ENCODE data around the gene CADPS. TPM values are rescaled to one million over a fixed set of nuclear protein-coding genes. Genes with fewer than 3 reads are reported as not detected.

The CADPS gene
- polyA plus RNA-seq, 2 of the 4 experiments (the other 2 are of a cell fraction): not detected

DNA sequence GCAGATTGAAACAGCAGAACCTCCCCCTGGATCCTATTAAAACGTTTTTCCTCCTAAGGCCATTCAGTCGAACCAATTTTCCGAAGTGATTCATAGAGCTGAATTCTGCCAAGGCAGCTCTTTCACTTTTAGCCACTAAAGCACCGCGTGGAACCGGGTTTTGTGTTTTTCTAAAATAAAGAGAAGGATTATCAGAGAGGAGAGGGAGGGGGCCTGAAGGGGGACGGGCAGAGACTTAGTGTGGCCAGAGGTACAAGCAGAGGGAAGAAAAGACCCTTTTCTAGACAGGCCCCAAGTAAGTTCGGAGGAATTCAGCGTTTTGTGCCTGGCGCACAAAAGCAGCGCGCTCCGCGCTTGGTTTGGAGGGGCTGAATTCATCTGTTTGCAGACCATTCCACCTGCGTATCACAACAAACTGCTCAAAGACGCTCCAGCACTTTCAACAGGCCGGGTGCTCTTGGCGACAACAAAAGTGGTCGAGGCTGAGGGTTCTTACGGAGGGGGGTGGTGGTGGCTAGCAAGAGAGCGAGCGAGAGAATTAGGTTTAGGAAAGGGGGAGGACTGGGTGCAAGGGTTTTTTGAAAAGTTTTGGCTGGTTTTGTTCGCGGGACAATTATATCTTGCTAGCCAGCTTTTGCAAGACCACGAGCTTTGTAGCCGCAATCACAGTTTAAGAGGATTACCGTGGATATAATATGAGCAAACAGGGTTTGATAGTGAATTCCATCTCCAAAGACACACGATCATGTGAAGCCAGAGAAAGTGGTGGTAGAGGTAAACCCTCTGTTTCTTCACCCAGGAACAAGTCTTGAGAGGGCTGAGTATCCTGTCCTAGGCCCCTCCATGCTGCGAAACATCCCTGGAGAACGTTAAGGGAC lies 500.6 kb downstream of the CADPS start:
- DNase-seq (ENCODE audit: low read depth in 1 of 2, low spot score in 1 of 2) (no peak), ATAC-seq (no peak), FAIRE-seq (no peak)
- 57% methylated on average over 29 of the region's 30 CpGs for WGBS (ENCODE audit: missing lambda C conversion rate)
- no peak overlapping the region for H3K4me3 ChIP-seq
- POLR2A ChIA-PET: no interaction called here
- no peaks in the 10 kb centered on the region for H3K4me1 ChIP-seq
- CTCF ChIA-PET: no interaction called here
- no peak overlapping the region for H3K4me2 ChIP-seq
- TF ChIP-seq KDM5A (IDR thresholded peaks at IDR 0.05): no peak
- no peaks in the 10 kb centered on the region for H3K9me3 ChIP-seq
- H3K27ac ChIP-seq: no peak overlapping the region

DNA sequence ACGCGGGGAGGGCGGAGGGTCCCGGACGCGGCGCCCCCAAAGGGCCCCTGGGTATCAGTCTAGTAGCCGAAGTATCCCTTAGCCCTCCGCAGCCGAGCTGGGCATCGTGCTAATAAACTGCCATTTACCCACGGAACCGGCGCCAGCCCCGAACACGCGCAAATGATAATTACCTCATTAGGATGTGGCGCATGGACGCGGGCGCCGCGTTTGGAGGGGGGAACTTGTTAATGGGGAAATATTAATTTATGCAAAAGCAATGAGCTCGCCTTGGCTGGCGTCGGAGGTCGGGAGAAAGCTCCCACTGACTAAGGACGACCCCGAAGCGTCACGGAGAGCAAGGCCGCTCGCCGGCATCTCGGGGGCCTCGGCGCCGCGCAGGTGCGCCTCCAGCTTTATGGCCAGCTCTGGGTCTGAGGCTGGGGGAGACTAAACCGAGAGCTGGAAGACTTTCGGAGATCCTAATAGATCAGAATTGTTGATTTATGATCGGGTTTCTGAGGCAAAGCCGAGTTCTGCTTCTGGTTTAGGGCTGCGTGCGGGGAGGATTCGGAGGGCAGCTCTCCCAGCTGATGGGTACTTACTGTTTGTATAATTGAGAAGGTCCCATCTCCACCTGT lies 501.4 kb downstream of the CADPS start:
- H3K4me3 ChIP-seq: no peak overlapping the region
- TF ChIP-seq CBX2 (IDR thresholded peaks at IDR 0.05; ENCODE audit: borderline replicate concordance, low read depth) (no peak), FOSB (CRISPR knock-in tag; IDR thresholded peaks at IDR 0.05) (no peak), EHMT2 (IDR thresholded peaks at IDR 0.05; ENCODE audit: low read depth) (no peak), FOXS1 (CRISPR knock-in tag; IDR thresholded peaks at IDR 0.05) (no peak), EP300 (IDR thresholded peaks at IDR 0.05) (no peak), FOSL2 (IDR thresholded peaks at IDR 0.05) (no peak), FOSL2 (CRISPR knock-in tag; IDR thresholded peaks at IDR 0.05) (no peak), BHLHE40 (IDR thresholded peaks at IDR 0.05; ENCODE audit: low read depth, low read length) (no peak), HDAC2 (IDR thresholded peaks at IDR 0.05) (no peak), ZNF302 (CRISPR knock-in tag; IDR thresholded peaks at IDR 0.05) (no peak), JUNB (IDR thresholded peaks at IDR 0.05) (no peak), KDM1A (IDR thresholded peaks at IDR 0.05; ENCODE audit: low read depth) (no peak)
- TF ChIP-seq, protein P1, sequence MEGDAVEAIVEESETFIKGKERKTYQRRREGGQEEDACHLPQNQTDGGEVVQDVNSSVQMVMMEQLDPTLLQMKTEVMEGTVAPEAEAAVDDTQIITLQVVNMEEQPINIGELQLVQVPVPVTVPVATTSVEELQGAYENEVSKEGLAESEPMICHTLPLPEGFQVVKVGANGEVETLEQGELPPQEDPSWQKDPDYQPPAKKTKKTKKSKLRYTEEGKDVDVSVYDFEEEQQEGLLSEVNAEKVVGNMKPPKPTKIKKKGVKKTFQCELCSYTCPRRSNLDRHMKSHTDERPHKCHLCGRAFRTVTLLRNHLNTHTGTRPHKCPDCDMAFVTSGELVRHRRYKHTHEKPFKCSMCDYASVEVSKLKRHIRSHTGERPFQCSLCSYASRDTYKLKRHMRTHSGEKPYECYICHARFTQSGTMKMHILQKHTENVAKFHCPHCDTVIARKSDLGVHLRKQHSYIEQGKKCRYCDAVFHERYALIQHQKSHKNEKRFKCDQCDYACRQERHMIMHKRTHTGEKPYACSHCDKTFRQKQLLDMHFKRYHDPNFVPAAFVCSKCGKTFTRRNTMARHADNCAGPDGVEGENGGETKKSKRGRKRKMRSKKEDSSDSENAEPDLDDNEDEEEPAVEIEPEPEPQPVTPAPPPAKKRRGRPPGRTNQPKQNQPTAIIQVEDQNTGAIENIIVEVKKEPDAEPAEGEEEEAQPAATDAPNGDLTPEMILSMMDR (IDR thresholded peaks at IDR 0.05): no peak
- TF ChIP-seq, protein P2, sequence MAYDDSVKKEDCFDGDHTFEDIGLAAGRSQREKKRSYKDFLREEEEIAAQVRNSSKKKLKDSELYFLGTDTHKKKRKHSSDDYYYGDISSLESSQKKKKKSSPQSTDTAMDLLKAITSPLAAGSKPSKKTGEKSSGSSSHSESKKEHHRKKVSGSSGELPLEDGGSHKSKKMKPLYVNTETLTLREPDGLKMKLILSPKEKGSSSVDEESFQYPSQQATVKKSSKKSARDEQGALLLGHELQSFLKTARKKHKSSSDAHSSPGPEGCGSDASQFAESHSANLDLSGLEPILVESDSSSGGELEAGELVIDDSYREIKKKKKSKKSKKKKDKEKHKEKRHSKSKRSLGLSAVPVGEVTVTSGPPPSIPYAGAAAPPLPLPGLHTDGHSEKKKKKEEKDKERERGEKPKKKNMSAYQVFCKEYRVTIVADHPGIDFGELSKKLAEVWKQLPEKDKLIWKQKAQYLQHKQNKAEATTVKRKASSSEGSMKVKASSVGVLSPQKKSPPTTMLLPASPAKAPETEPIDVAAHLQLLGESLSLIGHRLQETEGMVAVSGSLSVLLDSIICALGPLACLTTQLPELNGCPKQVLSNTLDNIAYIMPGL (CRISPR knock-in tag; IDR thresholded peaks at IDR 0.05; ENCODE audit: borderline replicate concordance): no peak
- ChIA-PET CTCF (no interaction called here), POLR2A (no interaction called here)
- ATAC-seq: no peak
- no peaks in the 10 kb centered on the region for H3K9me3 ChIP-seq
- FAIRE-seq: no peak
- no peak overlapping the region for H3K27ac ChIP-seq
- H3K4me2 ChIP-seq: no peak overlapping the region
- DNase-seq (ENCODE audit: low read depth in 1 of 2, low spot score in 1 of 2): no peak
- 47% methylated on average over 37 of the region's 47 CpGs for WGBS (ENCODE audit: missing lambda C conversion rate)
- H3K4me1 ChIP-seq: 0 out of 3 replicates have a peak, but pooled peaks cover 3% of the 10 kb centered on the region

DNA sequence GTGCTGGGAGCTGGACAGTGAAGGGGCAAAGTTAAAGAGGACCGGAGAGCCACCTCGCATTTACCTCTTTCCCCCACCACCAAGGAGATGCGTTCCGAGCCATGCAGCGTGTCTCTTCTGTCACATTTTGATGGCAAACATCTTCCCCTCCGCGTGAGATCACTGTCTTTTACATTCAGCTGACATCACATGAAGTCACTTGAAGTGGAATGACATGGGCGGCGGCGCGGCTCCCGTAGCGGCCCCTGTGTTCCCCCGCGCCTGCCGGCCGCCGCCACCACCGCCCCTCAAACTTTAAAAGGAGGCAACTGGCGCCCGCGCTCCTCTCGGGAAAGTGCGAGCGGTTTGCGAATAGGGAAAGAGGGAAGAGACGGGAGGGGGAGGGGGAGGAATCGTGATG lies 502.0 kb downstream of the CADPS start, which contains the start of gene FEZF2:
TSS of gene FEZF2 (minus strand) at position 336 of the 400 bp plus-strand sequence. CDS start 682 bp downstream, outside the sequence.
- no peak for ATAC-seq
- TF ChIP-seq, protein P3, sequence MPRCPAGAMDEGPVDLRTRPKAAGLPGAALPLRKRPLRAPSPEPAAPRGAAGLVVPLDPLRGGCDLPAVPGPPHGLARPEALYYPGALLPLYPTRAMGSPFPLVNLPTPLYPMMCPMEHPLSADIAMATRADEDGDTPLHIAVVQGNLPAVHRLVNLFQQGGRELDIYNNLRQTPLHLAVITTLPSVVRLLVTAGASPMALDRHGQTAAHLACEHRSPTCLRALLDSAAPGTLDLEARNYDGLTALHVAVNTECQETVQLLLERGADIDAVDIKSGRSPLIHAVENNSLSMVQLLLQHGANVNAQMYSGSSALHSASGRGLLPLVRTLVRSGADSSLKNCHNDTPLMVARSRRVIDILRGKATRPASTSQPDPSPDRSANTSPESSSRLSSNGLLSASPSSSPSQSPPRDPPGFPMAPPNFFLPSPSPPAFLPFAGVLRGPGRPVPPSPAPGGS (IDR thresholded peaks at IDR 0.05): no peak
- TF ChIP-seq JUNB (IDR thresholded peaks at IDR 0.05) (no peak), ZSCAN20 (CRISPR knock-in tag; IDR thresholded peaks at IDR 0.05) (no peak), CBX2 (IDR thresholded peaks at IDR 0.05; ENCODE audit: borderline replicate concordance, low read depth) (no peak), TFCP2L1 (CRISPR knock-in tag; IDR thresholded peaks at IDR 0.05) (no peak), NFE2L2 (conservative IDR thresholded peaks at IDR 0.05; ENCODE audit: low read length) (no peak), ESRRA (IDR thresholded peaks at IDR 0.05; ENCODE audit: borderline replicate concordance, low read length) (no peak), KDM5A (IDR thresholded peaks at IDR 0.05) (no peak), CEBPB (IDR thresholded peaks at IDR 0.05) (no peak), FOSL2 (IDR thresholded peaks at IDR 0.05) (no peak), FOSL2 (CRISPR knock-in tag; IDR thresholded peaks at IDR 0.05) (no peak)
- TF ChIP-seq, protein P4, sequence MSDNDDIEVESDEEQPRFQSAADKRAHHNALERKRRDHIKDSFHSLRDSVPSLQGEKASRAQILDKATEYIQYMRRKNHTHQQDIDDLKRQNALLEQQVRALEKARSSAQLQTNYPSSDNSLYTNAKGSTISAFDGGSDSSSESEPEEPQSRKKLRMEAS (IDR thresholded peaks at IDR 0.05): no peak
- TF ChIP-seq, protein P5, sequence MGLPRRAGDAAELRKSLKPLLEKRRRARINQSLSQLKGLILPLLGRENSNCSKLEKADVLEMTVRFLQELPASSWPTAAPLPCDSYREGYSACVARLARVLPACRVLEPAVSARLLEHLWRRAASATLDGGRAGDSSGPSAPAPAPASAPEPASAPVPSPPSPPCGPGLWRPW (IDR thresholded peaks at IDR 0.05): no peak
- DNase-seq (ENCODE audit: low read depth in 1 of 2, low spot score in 1 of 2): no peak
- ChIA-PET POLR2A (no interaction called here), CTCF (no interaction called here)
- H3K4me1 ChIP-seq: 0 out of 3 replicates have a peak, but pooled peaks cover 3% of the 10 kb centered on the region
- no peak for FAIRE-seq
- H3K4me3 ChIP-seq: no peak within 1 kb of the TSS
- WGBS (ENCODE audit: missing lambda C conversion rate): 11% methylated on average over 10 of the region's 28 CpGs
- H3K27ac ChIP-seq: no peak within 1 kb of the TSS
- peak within 1 kb of the TSS; percentile 42 for H3K4me2 ChIP-seq
- H3K9me3 ChIP-seq: no peaks in the 10 kb centered on the region

All from A549 (cell line).